H1 (cell line): ENCODE results near the gene RPP25. TPM values are rescaled to one million over a fixed set of nuclear protein-coding genes. Genes with fewer than 3 reads are reported as not detected.

ENCODE experiments used
- CTCF ChIA-PET: fragments of 300-600 bp; sonication (Branson Sonifier 250); formaldehyde crosslinking; loops from one replicate; lab custom pipeline; 2021; ENCODE audit not compliant: partially characterized antibody; lab: Charles Lee
- POLR2A ChIA-PET: fragments of 300-600 bp; sonication (Branson Sonifier 250); formaldehyde crosslinking; loops from one replicate; lab custom pipeline; 2021; ENCODE audit warnings: inconsistent platforms; ENCODE audit not compliant: partially characterized antibody; lab: Charles Lee
- DNase-seq, 2 experiments: peaks; one replicate each; pipeline versions ENCODE4 v3.0.0 to v3.0.0-alpha.2; 2010 to 2022; ENCODE audit warnings: low spot score in 2 of 2, low read depth in 1 of 2, mixed read lengths in 1 of 2
- FAIRE-seq: peaks from 2 replicates; lab custom pipeline; 2011; peaks lifted over from hg19 to GRCh38; lab: Jason Lieb, UNC
- H2AFZ ChIP-seq: 2 replicates; pipeline ENCODE4 v1.8.1; 2012; ENCODE audit warnings: low read length, inconsistent platforms
- H2AK5ac ChIP-seq: 2 replicates; pipeline ENCODE4 v1.6.1; 2013; ENCODE audit warnings: low read depth, low read length
- H2BK120ac ChIP-seq: replicated peaks from 2 replicates; pipeline ENCODE3; 2013; ENCODE audit warnings: low read depth, low read length, inconsistent platforms
- H2BK12ac ChIP-seq: 2 replicates; pipeline ENCODE4 v1.6.1; 2013; ENCODE audit warnings: low read depth, low read length
- H2BK15ac ChIP-seq: 2 replicates; pipeline ENCODE4 v1.6.1; 2013; ENCODE audit warnings: low read length
- H2BK20ac ChIP-seq: 2 replicates; pipeline ENCODE4 v1.6.1; 2013; ENCODE audit warnings: low read length
- H2BK5ac ChIP-seq: 2 replicates; pipeline ENCODE4 v1.6.1; 2013; ENCODE audit warnings: low read depth, low read length
- H3K14ac ChIP-seq: 2 replicates; pipeline ENCODE4 v1.6.1; 2013; ENCODE audit warnings: inconsistent platforms; ENCODE audit not compliant: insufficient read length
- H3K18ac ChIP-seq: 2 replicates; pipeline ENCODE4 v1.6.1; 2013; ENCODE audit warnings: low read length; ENCODE audit errors: extremely low read depth
- H3K23ac ChIP-seq: 2 replicates; pipeline ENCODE4 v1.6.1; 2013; ENCODE audit warnings: inconsistent platforms; ENCODE audit not compliant: insufficient read length
- H3K23me2 ChIP-seq: 2 replicates; pipeline ENCODE4 v1.6.1; 2013; ENCODE audit warnings: low read depth, low read length
- H3K27ac ChIP-seq: 2 replicates; pipeline ENCODE4 v1.6.1; 2011; ENCODE audit warnings: low read depth, low read length, inconsistent platforms
- H3K27me3 ChIP-seq, 4 experiments: replicated peaks in 1 of 4; 1 replicate in 1 of 4; 2 replicates in 3 of 4; pipeline versions ENCODE4 v1.6.1 to v1.8.1; 2011 to 2013; ENCODE audit warnings: low read length in 3 of 4, mild to moderate bottlenecking in 3 of 4, inconsistent platforms in 2 of 4, mixed read lengths in 2 of 4, moderate library complexity in 1 of 4; ENCODE audit not compliant: control insufficient read depth in 3 of 4, insufficient read depth in 3 of 4; ENCODE audit errors: extremely low read depth in 1 of 4
- H3K36me3 ChIP-seq, 4 experiments: 2 replicates each; pipeline versions ENCODE4 v1.6.1 to v1.8.1; 2011 to 2013; ENCODE audit warnings: mild to moderate bottlenecking in 4 of 4, low read length in 3 of 4, moderate library complexity in 2 of 4, control low read depth in 1 of 4, inconsistent platforms in 1 of 4; ENCODE audit not compliant: insufficient read depth in 4 of 4, control insufficient read depth in 2 of 4
- H3K4ac ChIP-seq: replicated peaks from 2 replicates; pipeline ENCODE3; 2013; ENCODE audit warnings: low read length, low read depth, mixed read lengths, inconsistent platforms; ENCODE audit not compliant: insufficient read length
- H3K4me1 ChIP-seq, 4 experiments: replicated peaks in 1 of 4; 1 replicate in 1 of 4; 2 replicates in 3 of 4; pipeline versions ENCODE4 v1.6.1 to v1.8.1; 2011 to 2013; ENCODE audit warnings: low read length in 3 of 4, inconsistent platforms in 2 of 4, mixed read lengths in 1 of 4; ENCODE audit not compliant: insufficient read depth in 4 of 4, control insufficient read depth in 3 of 4
- H3K4me2 ChIP-seq, 2 experiments: 2 replicates each; pipeline versions ENCODE4 v1.6.1 to v1.8.1; 2011 to 2013; ENCODE audit warnings: low read depth in 2 of 2, low read length in 2 of 2, control low read depth in 1 of 2, inconsistent platforms in 1 of 2, mild to moderate bottlenecking in 1 of 2; ENCODE audit not compliant: insufficient read depth in 1 of 2
- H3K4me3 ChIP-seq, 4 experiments: fragments of 200-600, 300-600 bp in 1 of 4; sonication (generic), shearing (Covaris generic), sonication (Bioruptor Twin) in 1 of 4; 2 replicates each; pipeline versions ENCODE4 v1.5.1 to v1.8.1; 2011 to 2016; ENCODE audit warnings: low read length in 4 of 4, low read depth in 3 of 4, control low read depth in 2 of 4, inconsistent platforms in 2 of 4, mild to moderate bottlenecking in 2 of 4, mixed read lengths in 1 of 4, moderate library complexity in 1 of 4; ENCODE audit not compliant: insufficient read depth in 2 of 4; ENCODE audit errors: extremely low read depth in 1 of 4
- H3K56ac ChIP-seq: replicated peaks from 2 replicates; pipeline ENCODE3; 2013; ENCODE audit warnings: low read depth, mild to moderate bottlenecking, mixed read lengths, low read length, inconsistent platforms; ENCODE audit not compliant: insufficient read length
- H3K79me1 ChIP-seq: 2 replicates; pipeline ENCODE4 v1.6.1; 2013; ENCODE audit warnings: low read depth, low read length, control low read depth
- H3K79me2 ChIP-seq, 2 experiments: 2 replicates each; pipeline versions ENCODE4 v1.6.1 to v1.8.1; 2012 to 2013; ENCODE audit warnings: low read length in 2 of 2, mild to moderate bottlenecking in 2 of 2, inconsistent platforms in 1 of 2; ENCODE audit not compliant: insufficient read depth in 2 of 2, control insufficient read depth in 1 of 2
- H3K9ac ChIP-seq, 4 experiments: replicated peaks in 1 of 4; 1 replicate in 1 of 4; 2 replicates in 3 of 4; pipeline versions ENCODE4 v1.6.1 to v1.8.1; 2011 to 2013; ENCODE audit warnings: low read depth in 3 of 4, low read length in 3 of 4, control low read depth in 2 of 4, mild to moderate bottlenecking in 2 of 4, moderate library complexity in 2 of 4, inconsistent platforms in 1 of 4; ENCODE audit errors: extremely low read depth in 1 of 4
- H3K9me3 ChIP-seq, 2 experiments: 2 replicates each; pipeline versions ENCODE4 v1.6.1 to v1.8.1; 2012 to 2013; ENCODE audit warnings: mild to moderate bottlenecking in 2 of 2, moderate library complexity in 2 of 2, control low read depth in 1 of 2, inconsistent platforms in 1 of 2, low read depth in 1 of 2, low read length in 1 of 2, mixed read lengths in 1 of 2; ENCODE audit not compliant: insufficient read depth in 2 of 2
- H4K20me1 ChIP-seq, 2 experiments: replicated peaks in 1 of 2; 2 replicates each; pipeline versions ENCODE3 to v1.8.1; 2011 to 2013; ENCODE audit warnings: inconsistent platforms in 2 of 2, low read length in 2 of 2, mild to moderate bottlenecking in 1 of 2; ENCODE audit not compliant: insufficient read depth in 2 of 2, control insufficient read depth in 1 of 2
- H4K5ac ChIP-seq: 2 replicates; pipeline ENCODE4 v1.6.1; 2013; ENCODE audit warnings: low read length, low read depth, mixed read lengths, inconsistent platforms; ENCODE audit not compliant: insufficient read length
- H4K8ac ChIP-seq: 2 replicates; pipeline ENCODE4 v1.8.0; 2013; ENCODE audit warnings: mild to moderate bottlenecking, moderate library complexity, low read length, inconsistent platforms; ENCODE audit not compliant: insufficient read depth; ENCODE audit errors: extremely low read depth
- H4K91ac ChIP-seq: replicated peaks from 2 replicates; pipeline ENCODE3; 2013; ENCODE audit warnings: low read length, mixed read lengths, inconsistent platforms; ENCODE audit not compliant: insufficient read length
- BACH1 ChIP-seq: IDR thresholded peaks from 2 replicates; pipeline ENCODE4 v1.6.1; 2012; ENCODE audit warnings: low read length, improper control_type of control experiment
- CHD2 ChIP-seq: IDR thresholded peaks from 2 replicates; pipeline ENCODE4 v1.6.1; 2012; ENCODE audit warnings: low read length, improper control_type of control experiment
- EP300 ChIP-seq, 2 experiments: IDR thresholded peaks; 1 replicate in 1 of 2; 2 replicates in 1 of 2; pipeline ENCODE4 v1.6.1; 2011 to 2012; ENCODE audit warnings: low read depth in 2 of 2, low read length in 2 of 2, mild to moderate bottlenecking in 2 of 2, borderline replicate concordance in 1 of 2, inconsistent platforms in 1 of 2, moderate library complexity in 1 of 2
- FOSL1 ChIP-seq: IDR thresholded peaks from 2 replicates; pipeline ENCODE4 v1.6.1; 2011; ENCODE audit warnings: mild to moderate bottlenecking, low read depth, low read length, moderate library complexity; ENCODE audit not compliant: insufficient read depth
- GABPA ChIP-seq: IDR thresholded peaks from 2 replicates; pipeline ENCODE4 v1.6.1; 2011; ENCODE audit warnings: mild to moderate bottlenecking, low read length, moderate library complexity, borderline replicate concordance; ENCODE audit not compliant: insufficient read depth
- HDAC2 ChIP-seq, 2 experiments: fragments of 300-600 bp in 1 of 2; sonication (generic) in 1 of 2; IDR thresholded peaks; 2 replicates each; pipeline ENCODE4 v1.6.1; 2011 to 2012; ENCODE audit warnings: low read depth in 2 of 2, low read length in 2 of 2, mild to moderate bottlenecking in 2 of 2, moderate library complexity in 2 of 2, borderline replicate concordance in 1 of 2, inconsistent platforms in 1 of 2
- HDAC6 ChIP-seq: IDR thresholded peaks from one replicate; pipeline ENCODE4 v1.7.1; 2012; ENCODE audit warnings: low read depth, mild to moderate bottlenecking, inconsistent platforms, low read length, moderate library complexity
- KDM1A ChIP-seq: fragments of 200-600, 300-600 bp; sonication (generic); IDR thresholded peaks from 2 replicates; pipeline ENCODE4 v1.7.1; 2016; ENCODE audit warnings: mild to moderate bottlenecking, low read length, borderline replicate concordance
- KDM5A ChIP-seq: fragments of 200-600 bp; IDR thresholded peaks from 2 replicates; pipeline ENCODE4 v1.7.1; 2012; ENCODE audit warnings: mild to moderate bottlenecking, low read length, inconsistent platforms, mixed read lengths
- RBBP5 ChIP-seq: IDR thresholded peaks from 2 replicates; pipeline ENCODE4 v1.7.1; 2012; ENCODE audit warnings: low read depth, mild to moderate bottlenecking, inconsistent platforms, low read length, moderate library complexity, borderline replicate concordance
- SAP30 ChIP-seq: fragments of 300-600 bp; sonication (generic); IDR thresholded peaks from 2 replicates; pipeline ENCODE4 v1.7.1; 2012; ENCODE audit warnings: low read length, moderate library complexity, mild to moderate bottlenecking, inconsistent platforms; ENCODE audit not compliant: insufficient read depth, insufficient replicate concordance
- SIRT6 ChIP-seq: IDR thresholded peaks from one replicate; pipeline ENCODE4 v1.7.1; 2012; ENCODE audit warnings: low read length, inconsistent platforms
- SP4 ChIP-seq: IDR thresholded peaks from 2 replicates; pipeline ENCODE4 v1.6.1; 2012; ENCODE audit warnings: low read length, inconsistent platforms
- TCF12 ChIP-seq: IDR thresholded peaks from 2 replicates; pipeline ENCODE4 v1.6.1; 2011; ENCODE audit warnings: low read depth, mild to moderate bottlenecking, low read length
- TEAD4 ChIP-seq: IDR thresholded peaks from 2 replicates; pipeline ENCODE4 v1.6.1; 2012; ENCODE audit warnings: low read depth, low read length, inconsistent platforms, mixed read lengths
- polyA plus RNA-seq, 7 experiments: library from polyadenylated mRNA; depleted of rRNA in 3 of 7; stranded (reverse) in 5 of 7; unstranded in 2 of 7; fragments of >200 nt in 5 of 7; fragments of 200-250 nt in 2 of 7; gene quantifications; 1 replicate in 5 of 7; 2 replicates in 1 of 7; 4 replicates in 1 of 7; pipeline versions ENCODE4 v1.2.1 to v1.2.3, GENCODE V29; 2011 to 2013; ENCODE audit warnings: missing spikeins in 2 of 7, mixed read lengths in 2 of 7
- total RNA-seq: library from RNA; stranded (reverse); fragmentation: NEBNext Ultra II Directional; extraction: Animal tissue kit (Norgen Biotek cat#: 25700); gene quantifications from 2 replicates; pipeline ENCODE4 v1.2.1, GENCODE V29; 2021

RPP25 gene
- total and polyA plus RNA-seq, 2 of the 8 experiments (the other 6 are each of a cell fraction or from before 2014, with no cell fraction given) = 17.4 to 19.8 TPM

DNA sequence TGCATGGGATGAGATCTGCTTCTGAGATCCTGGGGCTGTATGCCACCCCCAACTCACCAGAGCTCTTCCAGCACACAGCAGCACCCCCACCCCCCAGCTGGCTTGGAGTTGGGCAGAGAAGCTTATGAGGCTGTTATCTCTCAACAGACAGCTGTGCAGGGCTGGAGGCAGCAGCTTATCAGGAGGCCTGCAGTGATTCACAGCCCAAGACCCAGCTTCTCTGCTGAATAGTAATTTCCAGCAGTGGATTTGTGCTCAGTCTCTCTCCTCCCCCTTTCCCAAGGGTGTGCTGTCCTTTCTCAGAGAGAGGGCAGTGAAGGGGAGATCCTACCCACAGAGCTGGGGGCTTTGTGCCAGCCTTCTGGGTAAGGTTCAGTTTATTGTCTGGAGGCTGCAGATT, 2.1 kb downstream of the RPP25 start:
- Histone ChIP-seq H3K27ac (no peak overlapping the region), H3K18ac (no peak overlapping the region), H4K91ac (no peak overlapping the region), H3K27me3 (peaks cover 5 to 33% (median 31%) of the 10 kb centered on the region in 4 experiments), H3K56ac (no peak overlapping the region), H3K4me2 (peak overlapping the region; percentile 95 to 98), H2BK12ac (no peak overlapping the region), H4K8ac (no peak overlapping the region), H3K4ac (no peak overlapping the region), H3K9ac (no peak overlapping the region), H3K14ac (no peak overlapping the region), H3K36me3 (no peaks in the 10 kb centered on the region), H3K23me2 (peaks cover 36% of the 10 kb centered on the region), H2AK5ac (no peak overlapping the region), H3K79me2 (peaks cover 0 to 19% of the 10 kb centered on the region in 2 experiments; a peak in 2 of 4 replicates), H3K4me3 (peak overlapping the region in 3 of 4 experiments; percentile 41 to 73 (median 65); a peak in 3 of 8 replicates), H3K79me1 (0 out of 2 replicates have a peak, but pooled peaks cover 2% of the 10 kb centered on the region), H2BK20ac (no peak overlapping the region), H2AFZ (no peak overlapping the region), H2BK5ac (no peak overlapping the region), H3K23ac (no peak overlapping the region), H4K5ac (no peak overlapping the region), H3K9me3 (no peaks in the 10 kb centered on the region), H2BK120ac (no peak overlapping the region), H2BK15ac (peak overlapping the region; percentile 61; the same call in 1 of the 2 replicates), H4K20me1 (peaks cover 0 to 4% of the 10 kb centered on the region in 2 experiments), H3K4me1 (peaks cover 3 to 30% (median 17%) of the 10 kb centered on the region in 4 experiments)
- CTCF ChIA-PET = interaction anchor here (0.9 to 2.7 kb wide), 14 partner anchors 13 to 228 kb away, joined by 3 to 10 read pairs (median 4); partner anchors contain the start of genes CYP1A1 and SCAMP5
- no peak for DNase-seq
- POLR2A ChIA-PET = interaction anchor here (0.9 to 2.5 kb wide), 6 partner anchors 10 to 112 kb away, joined by 3 to 9 read pairs (median 4); partner anchors contain the start of genes FAM219B and ULK3
- no peak for FAIRE-seq
- no peak for TF ChIP-seq SP4
- no peak for TF ChIP-seq EP300 (IDR thresholded peaks at IDR 0.05; ENCODE audit: borderline replicate concordance in 1 of 2, low read depth in 2 of 2, low read length in 2 of 2)
- TF ChIP-seq TCF12 = no peak
- no peak for TF ChIP-seq KDM1A
- TF ChIP-seq TEAD4 = no peak
- no peak for TF ChIP-seq BACH1
- TF ChIP-seq SAP30 = no peak
- TF ChIP-seq KDM5A = no peak
- TF ChIP-seq HDAC2 (IDR thresholded peaks at IDR 0.05; ENCODE audit: borderline replicate concordance in 1 of 2, low read depth in 2 of 2, low read length in 2 of 2) = no peak
- no peak for TF ChIP-seq CHD2
- TF ChIP-seq HDAC6 = no peak
- TF ChIP-seq FOSL1 = no peak
- no peak for TF ChIP-seq SIRT6
- TF ChIP-seq RBBP5 = no peak
- no peak for TF ChIP-seq GABPA
